Measurements from ENCODE around the gene B4GALNT2.
A peak's percentile ranks its signal among the peaks of the same experiment; 100 is the strongest.

The B4GALNT2 gene

DNA sequence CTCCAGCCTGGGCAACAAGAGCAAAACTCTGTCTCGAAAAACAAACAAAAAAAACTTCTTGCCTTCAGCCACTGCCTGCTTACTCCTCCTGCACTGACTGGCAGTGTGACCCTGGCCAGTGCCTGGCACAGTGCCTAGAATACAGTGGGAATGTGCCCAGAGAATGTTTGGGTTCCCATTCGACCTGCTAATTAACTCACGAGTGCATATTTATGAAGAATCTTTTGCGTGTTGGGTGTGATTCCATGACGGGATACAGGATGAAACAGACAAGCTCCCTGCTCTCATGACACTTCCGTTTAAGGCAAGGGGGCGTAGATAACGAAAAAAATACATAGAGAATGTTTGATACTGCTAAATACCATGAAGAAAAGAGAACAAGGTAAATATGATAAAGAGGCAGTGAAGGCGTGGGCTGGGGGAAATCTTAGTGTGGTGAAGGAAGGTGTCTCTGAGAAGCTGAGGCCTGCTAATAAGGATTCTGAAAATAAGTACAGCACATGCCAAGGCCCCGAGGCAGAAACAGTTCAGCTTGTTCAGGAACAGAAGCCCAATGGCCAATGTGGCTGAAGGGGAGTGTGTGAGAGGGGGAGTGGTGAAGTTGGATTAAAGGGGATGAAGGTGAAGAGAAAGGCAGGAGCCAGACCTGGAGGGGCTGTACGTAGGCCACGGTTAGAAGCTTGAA lies 82.2 kb downstream of the B4GALNT2 start:
- DNase-seq: peak; percentile 24

DNA sequence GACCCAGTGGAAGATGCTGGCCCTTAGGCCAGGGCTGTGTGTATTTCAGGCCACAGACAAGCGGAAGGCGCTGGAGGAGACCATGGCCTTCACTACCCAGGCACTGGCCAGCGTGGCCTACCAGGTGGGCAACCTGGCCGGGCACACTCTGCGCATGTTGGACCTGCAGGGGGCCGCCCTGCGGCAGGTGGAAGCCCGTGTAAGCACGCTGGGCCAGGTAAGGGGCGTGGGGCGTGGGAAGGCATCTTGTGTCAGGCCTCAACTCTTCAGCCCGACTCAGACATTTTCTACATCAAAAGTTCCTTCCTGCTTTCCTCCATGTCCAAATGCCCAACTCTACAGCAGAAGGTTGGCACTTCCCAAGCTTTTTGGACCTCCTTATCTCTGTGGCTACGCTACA lies 83.9 kb downstream of the B4GALNT2 start:
- no peak for DNase-seq

DNA sequence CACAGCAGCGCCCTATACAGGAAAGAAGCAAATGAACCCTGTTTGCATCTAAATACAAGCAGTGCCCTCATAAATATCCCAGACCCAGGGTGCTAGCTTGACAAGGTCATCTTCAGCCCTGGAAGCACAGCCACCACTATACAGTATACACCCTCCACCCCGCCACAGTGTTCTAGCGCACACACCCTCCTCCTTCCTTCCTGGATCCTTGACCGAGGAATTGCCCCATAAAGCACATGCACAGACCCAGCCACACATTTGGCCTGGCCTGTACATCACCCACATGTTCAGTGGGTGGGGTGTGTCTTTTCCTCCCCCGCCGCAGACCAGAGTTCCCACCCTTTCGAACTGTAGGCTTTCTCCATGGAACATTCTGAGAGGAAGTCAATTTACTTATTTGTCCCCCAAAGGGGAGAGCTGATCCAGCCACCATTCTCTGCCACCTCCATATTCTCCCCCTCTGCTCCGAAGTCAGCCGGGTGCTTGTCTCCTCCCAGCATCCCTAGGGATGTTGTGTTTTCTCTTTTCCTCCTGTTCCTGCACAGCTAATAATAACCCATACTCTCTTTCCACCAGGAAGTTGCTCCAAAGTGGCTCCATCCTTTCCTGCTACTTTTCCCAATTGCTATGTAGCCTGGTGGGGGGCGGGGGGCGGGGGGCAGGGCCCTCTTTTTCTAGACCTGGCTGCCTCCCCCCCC lies 84.5 kb downstream of the B4GALNT2 start:
- DNase-seq: no peak

DNA sequence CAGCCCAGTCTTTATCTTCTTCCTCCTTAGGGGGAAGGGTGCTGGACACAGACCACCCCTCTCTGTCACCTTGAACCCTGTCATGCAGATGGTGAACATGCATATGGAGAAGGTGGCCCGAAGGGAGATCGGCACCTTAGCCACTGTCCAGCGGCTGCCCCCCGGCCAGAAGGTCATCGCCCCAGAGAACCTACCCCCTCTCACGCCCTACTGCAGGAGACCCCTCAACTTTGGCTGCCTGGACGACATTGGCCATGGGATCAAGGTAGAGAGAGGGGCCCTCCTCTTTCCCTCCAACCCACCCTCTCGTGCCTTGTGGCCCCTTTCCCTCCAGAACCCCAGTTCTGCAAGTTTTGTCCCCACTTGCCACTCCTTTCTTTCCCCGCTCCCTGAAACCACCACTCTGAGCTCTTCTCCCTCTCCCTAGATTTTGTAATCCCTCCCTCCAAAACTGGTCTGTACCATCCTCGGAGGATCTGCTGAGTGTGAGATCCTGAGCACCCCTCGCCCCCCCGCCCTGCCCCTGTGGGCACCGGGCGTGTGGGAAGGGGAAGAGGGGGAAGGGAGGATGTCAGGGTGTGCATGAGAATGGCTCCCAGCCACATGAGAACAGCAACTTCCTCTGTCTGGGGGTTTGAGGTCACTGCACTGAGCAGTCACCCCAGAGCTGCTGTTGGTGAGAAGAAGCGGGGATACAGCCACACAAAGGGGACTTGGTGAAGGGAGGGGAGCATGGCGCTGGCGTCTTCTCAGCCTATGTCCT lies 85.3 kb downstream of the B4GALNT2 start:
- peak; percentile 48 for DNase-seq

DNA sequence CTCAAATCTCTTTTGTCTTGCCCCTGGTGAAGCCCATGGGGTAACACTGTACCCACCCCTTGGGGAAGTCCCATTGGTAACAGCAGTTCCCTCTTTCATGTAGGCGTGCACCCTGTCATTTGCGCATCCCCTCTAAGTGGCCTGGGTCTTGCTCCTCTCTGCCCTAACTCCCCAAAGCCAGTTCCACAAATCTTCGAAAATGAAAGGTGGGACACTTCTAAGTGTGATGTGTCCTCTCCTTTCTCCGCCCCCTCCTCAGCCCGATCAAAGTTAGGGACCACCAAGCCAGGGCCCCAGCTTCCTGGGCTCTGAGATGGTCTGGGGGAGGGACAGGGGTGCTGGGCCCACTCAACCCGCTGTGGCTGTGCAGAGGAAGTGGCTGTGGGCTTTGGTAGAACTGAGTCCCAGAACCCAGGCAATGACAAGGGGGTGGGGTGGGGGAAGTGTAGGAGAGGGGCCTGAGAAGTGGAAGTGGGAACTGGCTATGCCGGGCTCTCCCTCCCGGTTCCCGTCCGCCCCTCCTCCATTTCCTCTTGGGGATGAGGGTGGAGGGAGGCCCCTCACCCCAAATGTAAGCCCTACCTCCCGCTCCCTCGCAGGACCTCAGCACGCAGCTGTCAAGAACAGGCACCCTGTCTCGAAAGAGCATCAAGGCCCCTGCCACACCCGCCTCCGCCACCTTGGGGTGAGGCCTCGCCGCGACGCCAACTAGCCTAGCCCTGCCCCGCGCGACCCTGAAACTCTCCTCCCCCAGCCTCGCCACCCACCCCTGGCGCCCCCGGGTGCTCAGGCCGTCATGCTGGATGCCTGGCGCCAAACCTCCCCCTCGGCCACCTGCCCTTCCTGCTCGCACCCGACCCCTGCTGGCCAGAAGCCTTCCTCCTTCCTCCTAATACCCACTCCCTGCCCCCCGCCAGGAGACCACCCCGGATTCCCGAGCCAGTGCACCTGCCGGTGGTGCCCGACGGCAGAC lies 86.7 kb downstream of the B4GALNT2 start:
- DNase-seq: no peak

DNA sequence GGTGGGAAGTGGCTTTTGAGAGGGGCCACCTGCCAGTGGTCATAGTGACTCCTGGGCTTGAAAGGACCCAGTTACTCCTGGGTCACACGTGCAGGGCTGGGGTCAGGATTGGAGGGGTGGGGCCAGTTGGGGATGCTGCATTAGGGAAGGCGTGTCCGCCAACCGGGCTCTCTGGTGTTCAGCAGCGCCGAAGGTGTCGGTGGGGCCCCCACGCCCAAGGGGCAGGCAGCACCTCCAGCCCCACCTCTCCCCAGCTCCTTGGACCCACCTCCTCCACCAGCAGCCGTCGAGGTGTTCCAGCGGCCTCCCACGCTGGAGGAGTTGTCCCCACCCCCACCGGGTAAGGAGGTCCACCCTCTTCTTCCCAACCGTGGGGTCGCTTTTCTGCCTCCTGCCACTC lies 87.4 kb downstream of the B4GALNT2 start:
- DNase-seq: no peak

DNA sequence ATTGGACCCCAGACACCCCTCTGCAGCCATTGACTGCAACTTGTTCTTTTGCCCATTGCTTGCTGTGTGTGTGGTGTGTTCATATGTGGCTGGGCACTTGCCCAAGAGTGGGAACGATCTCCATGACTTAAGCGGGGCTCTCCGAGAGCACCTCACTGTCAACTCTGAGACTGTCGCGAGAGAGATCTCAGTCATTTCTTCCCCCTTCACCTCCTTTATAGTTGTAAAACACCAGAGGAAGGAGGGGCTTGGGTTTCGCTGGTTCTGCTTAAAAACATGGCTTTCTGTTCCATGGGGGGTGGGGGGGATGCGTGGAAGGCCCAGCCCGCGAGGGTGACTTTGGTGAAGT lies 90.6 kb downstream of the B4GALNT2 start:
- DNase-seq: no peak

DNA sequence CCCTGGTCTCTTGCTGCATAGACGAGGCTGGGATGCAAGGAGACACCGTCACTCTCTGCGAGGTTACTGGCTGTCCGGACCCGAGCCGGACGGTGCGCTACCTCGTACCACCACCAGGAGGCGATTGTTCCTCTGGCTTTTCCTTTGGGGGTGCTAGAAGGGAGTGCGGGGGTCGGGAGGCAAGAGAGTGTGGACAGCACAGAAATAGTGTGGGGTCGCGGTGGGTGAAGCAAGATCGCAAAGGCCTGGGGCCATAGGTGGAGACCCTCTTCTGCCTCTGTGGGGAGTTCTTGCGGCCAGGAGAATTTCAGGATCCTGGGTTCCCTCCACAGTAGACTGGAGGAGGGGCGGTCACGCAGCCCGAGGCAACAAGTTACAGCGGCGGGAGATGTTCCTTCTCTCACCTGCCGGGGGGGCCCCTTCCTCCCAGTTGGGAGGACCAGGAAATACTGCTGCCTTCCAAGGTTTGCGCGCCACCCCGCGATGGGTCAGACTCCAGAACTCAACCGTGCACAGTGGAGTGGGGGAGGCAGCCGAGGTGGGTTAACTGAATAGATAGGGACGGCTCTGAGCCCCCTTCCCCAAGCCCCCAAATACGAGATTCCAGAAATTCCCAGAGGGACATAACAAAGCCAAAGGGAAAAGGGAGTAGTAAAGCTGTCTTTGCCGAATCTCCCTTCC lies 91.1 kb downstream of the B4GALNT2 start:
- DNase-seq: peak; percentile 20

DNA sequence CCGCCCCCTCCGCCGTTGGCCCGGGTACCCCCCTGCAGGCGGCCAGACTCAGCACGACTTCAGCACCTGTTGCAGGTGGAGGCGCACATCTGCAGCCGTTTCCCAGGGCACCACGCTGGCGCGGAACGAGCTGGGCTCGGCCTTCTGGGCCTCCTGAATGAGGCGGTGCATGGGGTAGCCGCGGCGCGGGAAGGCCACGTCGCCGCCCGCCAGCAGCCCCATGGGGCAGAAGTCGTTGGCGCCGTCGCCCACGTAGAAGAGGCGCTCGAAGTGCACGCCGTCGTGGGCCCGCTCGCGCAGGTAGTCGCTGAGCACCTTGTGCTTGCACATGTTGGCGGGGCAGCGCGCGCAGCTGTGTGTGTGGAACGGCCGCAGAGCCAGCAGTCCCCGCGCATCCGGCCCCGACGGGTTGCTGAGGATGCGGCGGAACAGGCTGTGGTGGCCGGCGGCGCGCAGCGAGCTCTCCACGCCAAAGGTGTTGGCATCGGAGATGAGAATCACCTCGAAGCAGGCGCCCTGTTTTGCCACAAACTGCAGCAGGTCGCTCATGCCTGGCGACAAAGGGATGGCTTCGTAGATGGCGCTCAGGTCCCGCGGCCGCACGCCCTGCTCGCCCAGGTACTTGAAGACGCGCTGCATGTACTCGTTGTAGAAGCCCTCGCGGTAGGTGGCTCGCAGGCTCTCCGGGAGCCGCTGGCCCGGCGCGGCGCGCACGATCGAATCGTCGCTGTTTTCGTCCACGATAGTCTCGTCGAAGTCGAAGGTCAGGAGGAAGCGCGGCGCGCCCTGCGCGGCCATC lies 91.8 kb downstream of the B4GALNT2 start:
- no peak for DNase-seq

DNA sequence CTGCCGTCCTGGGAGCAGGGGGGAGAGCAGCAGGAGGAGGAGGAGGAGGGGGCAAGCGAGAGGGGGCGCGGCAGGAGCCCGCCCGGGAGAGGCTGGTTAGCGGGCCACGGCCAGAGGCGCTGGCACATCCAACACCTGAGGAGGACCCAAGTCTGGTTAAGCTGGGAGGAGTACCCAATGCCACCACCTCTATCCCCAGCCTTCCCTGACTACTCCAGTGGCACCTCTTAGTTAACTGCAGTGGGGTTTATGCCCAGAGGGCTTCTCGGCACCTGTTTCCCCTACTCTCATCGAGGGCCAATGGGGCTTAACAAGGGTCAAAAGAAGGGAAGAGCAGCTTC lies 92.4 kb downstream of the B4GALNT2 start:
- no peak for DNase-seq

DNA sequence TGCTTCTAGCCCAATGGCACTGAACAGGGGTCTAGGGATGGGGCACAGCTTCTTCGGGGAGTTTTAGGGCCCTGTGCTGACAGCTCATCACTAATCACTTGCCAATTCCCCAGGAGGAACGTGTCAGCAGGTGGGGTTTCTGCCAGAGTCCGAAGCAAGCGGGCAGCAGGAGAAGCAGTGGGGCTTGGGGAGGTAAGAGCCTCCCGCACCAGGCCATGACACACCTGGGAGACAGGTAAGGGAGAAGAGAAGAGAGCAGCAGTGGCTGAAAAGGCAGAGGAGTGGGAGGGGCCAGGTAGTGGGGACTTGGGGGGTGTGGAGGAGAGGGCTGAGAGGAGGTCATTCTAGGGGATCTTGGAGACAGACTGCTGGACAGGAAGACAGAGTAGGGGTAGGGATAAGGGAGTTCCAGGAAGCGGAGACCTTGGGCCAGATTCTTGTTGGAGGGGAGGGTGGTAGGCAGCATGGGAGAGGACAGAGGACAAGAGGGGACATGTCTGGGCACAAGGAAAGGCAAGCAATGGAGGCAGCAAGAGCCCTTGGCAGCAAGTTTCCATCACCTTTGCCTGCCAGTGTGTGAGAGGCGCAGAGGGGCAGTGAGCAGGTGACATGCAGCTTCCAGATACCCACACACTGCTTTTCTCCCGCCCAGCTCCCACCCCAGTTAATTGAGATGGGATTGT lies 93.1 kb downstream of the B4GALNT2 start:
- DNase-seq: no peak

All from midbrain (tissue), 1 donor.